ENCODE data around the gene KRT76.

KRT76 gene

DNA sequence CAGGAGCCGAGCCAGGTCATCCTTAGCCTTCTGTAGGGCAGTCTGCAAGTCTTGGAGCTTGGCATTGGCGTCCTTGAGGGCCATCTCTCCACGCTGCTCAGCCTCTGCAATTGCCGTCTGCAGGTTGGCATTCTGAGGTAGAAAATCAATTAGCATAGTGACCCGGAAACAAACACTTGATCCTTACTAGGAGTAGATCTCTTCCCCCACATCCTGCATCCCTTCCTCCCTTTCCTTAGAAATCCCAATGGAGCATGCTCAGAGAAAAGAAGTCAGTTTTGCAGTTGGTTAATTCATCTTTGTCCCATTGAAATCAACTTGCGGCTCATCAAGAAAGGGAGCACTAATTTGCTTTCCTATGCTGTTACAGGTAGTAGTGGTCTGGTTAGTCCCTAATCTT lies 6.1 kb downstream of the KRT76 start:
- TF ChIP-seq EGR1 (IDR thresholded peaks at IDR 0.05) = no peak
- TF ChIP-seq EP300 (IDR thresholded peaks at IDR 0.05; ENCODE audit: borderline replicate concordance) = no peak
- TF ChIP-seq TEAD4 (IDR thresholded peaks at IDR 0.05) = no peak
- no peak for TF ChIP-seq YY1 (IDR thresholded peaks at IDR 0.05; ENCODE audit: low read depth)
- no peak for TF ChIP-seq ZBTB7A (IDR thresholded peaks at IDR 0.05; ENCODE audit: low read depth)
- TF ChIP-seq, protein P1, sequence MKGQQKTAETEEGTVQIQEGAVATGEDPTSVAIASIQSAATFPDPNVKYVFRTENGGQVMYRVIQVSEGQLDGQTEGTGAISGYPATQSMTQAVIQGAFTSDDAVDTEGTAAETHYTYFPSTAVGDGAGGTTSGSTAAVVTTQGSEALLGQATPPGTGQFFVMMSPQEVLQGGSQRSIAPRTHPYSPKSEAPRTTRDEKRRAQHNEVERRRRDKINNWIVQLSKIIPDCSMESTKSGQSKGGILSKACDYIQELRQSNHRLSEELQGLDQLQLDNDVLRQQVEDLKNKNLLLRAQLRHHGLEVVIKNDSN (IDR thresholded peaks at IDR 0.05) = no peak
- no peak for TF ChIP-seq CREB1 (IDR thresholded peaks at IDR 0.05; ENCODE audit: low read depth)
- TF ChIP-seq TCF12 (IDR thresholded peaks at IDR 0.05; ENCODE audit: low read depth) = no peak
- TF ChIP-seq, protein P2, sequence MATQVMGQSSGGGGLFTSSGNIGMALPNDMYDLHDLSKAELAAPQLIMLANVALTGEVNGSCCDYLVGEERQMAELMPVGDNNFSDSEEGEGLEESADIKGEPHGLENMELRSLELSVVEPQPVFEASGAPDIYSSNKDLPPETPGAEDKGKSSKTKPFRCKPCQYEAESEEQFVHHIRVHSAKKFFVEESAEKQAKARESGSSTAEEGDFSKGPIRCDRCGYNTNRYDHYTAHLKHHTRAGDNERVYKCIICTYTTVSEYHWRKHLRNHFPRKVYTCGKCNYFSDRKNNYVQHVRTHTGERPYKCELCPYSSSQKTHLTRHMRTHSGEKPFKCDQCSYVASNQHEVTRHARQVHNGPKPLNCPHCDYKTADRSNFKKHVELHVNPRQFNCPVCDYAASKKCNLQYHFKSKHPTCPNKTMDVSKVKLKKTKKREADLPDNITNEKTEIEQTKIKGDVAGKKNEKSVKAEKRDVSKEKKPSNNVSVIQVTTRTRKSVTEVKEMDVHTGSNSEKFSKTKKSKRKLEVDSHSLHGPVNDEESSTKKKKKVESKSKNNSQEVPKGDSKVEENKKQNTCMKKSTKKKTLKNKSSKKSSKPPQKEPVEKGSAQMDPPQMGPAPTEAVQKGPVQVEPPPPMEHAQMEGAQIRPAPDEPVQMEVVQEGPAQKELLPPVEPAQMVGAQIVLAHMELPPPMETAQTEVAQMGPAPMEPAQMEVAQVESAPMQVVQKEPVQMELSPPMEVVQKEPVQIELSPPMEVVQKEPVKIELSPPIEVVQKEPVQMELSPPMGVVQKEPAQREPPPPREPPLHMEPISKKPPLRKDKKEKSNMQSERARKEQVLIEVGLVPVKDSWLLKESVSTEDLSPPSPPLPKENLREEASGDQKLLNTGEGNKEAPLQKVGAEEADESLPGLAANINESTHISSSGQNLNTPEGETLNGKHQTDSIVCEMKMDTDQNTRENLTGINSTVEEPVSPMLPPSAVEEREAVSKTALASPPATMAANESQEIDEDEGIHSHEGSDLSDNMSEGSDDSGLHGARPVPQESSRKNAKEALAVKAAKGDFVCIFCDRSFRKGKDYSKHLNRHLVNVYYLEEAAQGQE (IDR thresholded peaks at IDR 0.05; ENCODE audit: low read depth) = no peak
- no peak for TF ChIP-seq RAD21 (IDR thresholded peaks at IDR 0.05; ENCODE audit: low read depth)
- TF ChIP-seq CEBPB (IDR thresholded peaks at IDR 0.05) = no peak
- no peak for TF ChIP-seq NFIC (IDR thresholded peaks at IDR 0.05)
- no peak for TF ChIP-seq FOXM1 (IDR thresholded peaks at IDR 0.05; ENCODE audit: borderline replicate concordance, low read depth)

DNA sequence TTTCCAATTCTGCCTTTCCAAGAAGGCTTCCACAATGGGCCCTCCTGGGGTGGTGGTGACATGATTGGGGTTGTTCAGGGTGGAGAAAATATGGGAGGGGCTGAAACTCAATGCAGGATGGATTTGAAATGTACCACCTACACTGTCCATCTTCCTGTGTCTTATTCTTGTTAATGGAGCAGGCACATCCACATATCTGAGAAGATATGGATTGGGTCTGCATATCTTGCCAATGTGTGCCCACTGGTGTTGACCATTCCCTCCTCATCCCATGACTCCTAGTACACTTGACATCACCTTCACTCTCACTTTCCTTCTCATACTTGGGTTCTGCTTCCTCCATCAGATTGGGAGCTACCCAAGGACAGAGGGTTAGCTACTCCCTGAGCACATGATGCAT lies 7.2 kb downstream of the KRT76 start:
- TF ChIP-seq MAX (IDR thresholded peaks at IDR 0.05) = no peak
- TF ChIP-seq, protein P2 (IDR thresholded peaks at IDR 0.05; ENCODE audit: low read depth) = no peak
- TF ChIP-seq TCF12 (IDR thresholded peaks at IDR 0.05; ENCODE audit: low read depth) = no peak
- TF ChIP-seq EP300 (IDR thresholded peaks at IDR 0.05; ENCODE audit: borderline replicate concordance) = no peak
- no peak for TF ChIP-seq TEAD4 (IDR thresholded peaks at IDR 0.05)
- TF ChIP-seq RAD21 (IDR thresholded peaks at IDR 0.05; ENCODE audit: low read depth) = no peak
- no peak for TF ChIP-seq YY1 (IDR thresholded peaks at IDR 0.05; ENCODE audit: low read depth)
- no peak for TF ChIP-seq CEBPB (IDR thresholded peaks at IDR 0.05)
- no peak for TF ChIP-seq FOXM1 (IDR thresholded peaks at IDR 0.05; ENCODE audit: borderline replicate concordance, low read depth)
- TF ChIP-seq CREB1 (IDR thresholded peaks at IDR 0.05; ENCODE audit: low read depth) = no peak
- no peak for TF ChIP-seq TAF1 (IDR thresholded peaks at IDR 0.05; ENCODE audit: low read depth)

DNA sequence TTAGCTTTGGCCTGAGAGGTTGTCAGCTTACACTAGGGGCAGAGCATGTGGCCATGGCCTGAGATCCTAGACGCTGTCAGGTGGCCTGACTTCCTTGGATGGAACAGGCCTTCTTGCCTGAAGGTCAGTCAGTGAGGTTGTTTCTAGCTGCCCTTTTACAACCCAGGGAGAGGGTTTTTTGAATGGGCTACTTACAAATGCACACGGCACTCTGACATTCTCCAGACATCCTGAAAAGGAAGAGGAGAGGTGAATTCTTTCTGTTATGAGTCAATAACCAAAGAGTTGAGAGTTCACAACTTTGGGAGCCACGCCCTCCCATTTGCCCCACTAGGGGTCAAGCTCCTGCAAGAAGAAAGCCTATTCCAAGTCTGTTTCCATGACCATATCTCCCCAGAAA lies 7.8 kb downstream of the KRT76 start:
- TF ChIP-seq, protein P2 (IDR thresholded peaks at IDR 0.05; ENCODE audit: low read depth) = no peak
- no peak for TF ChIP-seq MAX (IDR thresholded peaks at IDR 0.05)
- no peak for TF ChIP-seq YY1 (IDR thresholded peaks at IDR 0.05; ENCODE audit: low read depth)
- no peak for TF ChIP-seq CEBPB (IDR thresholded peaks at IDR 0.05)
- TF ChIP-seq, protein P1 (IDR thresholded peaks at IDR 0.05) = no peak
- no peak for TF ChIP-seq EGR1 (IDR thresholded peaks at IDR 0.05)
- no peak for TF ChIP-seq NFIC (IDR thresholded peaks at IDR 0.05)
- TF ChIP-seq TEAD4 (IDR thresholded peaks at IDR 0.05) = no peak
- TF ChIP-seq CREB1 (IDR thresholded peaks at IDR 0.05; ENCODE audit: low read depth) = no peak
- no peak for TF ChIP-seq FOXM1 (IDR thresholded peaks at IDR 0.05; ENCODE audit: borderline replicate concordance, low read depth)
- no peak for TF ChIP-seq EP300 (IDR thresholded peaks at IDR 0.05; ENCODE audit: borderline replicate concordance)
- no peak for TF ChIP-seq RAD21 (IDR thresholded peaks at IDR 0.05; ENCODE audit: low read depth)
- no peak for TF ChIP-seq ZBTB7A (IDR thresholded peaks at IDR 0.05; ENCODE audit: low read depth)

DNA sequence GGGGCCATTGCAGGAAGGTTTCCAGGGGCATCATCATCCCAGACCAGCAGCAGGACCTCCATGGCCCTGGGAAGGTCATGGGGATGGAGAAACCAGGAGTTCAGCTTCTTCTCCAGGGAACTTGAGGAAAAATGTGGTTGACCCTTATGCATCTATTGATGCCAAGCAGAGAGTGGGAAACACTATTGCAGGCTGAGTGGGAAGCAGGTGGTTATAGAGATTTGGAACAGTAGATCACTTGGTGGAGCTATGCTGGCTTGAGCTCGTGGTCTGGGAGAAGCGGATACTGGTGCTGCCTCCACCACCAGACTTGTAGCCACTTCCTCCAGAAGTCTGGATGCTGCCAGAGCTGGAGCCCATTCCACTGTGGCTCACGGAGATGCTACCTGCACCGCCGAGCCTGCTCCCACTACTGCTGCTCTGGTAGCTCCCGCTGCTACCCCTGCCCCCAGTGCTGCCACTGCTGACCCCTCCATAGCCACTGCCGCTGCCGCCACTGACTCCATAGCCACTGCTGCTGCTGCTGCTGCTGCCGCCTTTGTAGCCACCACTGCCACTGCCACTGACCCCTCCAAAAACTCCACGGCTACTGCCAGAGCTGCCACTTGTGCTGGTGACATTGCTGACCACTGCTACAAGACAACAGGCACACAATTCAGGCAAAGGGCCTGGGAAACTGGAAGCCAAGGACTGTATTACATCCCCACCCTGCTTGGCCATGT lies 8.5 kb downstream of the KRT76 start:
- TF ChIP-seq, protein P1 (IDR thresholded peaks at IDR 0.05) = no peak
- TF ChIP-seq EP300 (IDR thresholded peaks at IDR 0.05; ENCODE audit: borderline replicate concordance) = no peak
- TF ChIP-seq RAD21 (IDR thresholded peaks at IDR 0.05; ENCODE audit: low read depth) = no peak
- TF ChIP-seq, protein P2 (IDR thresholded peaks at IDR 0.05; ENCODE audit: low read depth) = no peak
- TF ChIP-seq NFIC (IDR thresholded peaks at IDR 0.05) = no peak
- no peak for TF ChIP-seq TEAD4 (IDR thresholded peaks at IDR 0.05)
- no peak for TF ChIP-seq MAX (IDR thresholded peaks at IDR 0.05)
- TF ChIP-seq ZBTB7A (IDR thresholded peaks at IDR 0.05; ENCODE audit: low read depth) = no peak
- no peak for TF ChIP-seq FOXM1 (IDR thresholded peaks at IDR 0.05; ENCODE audit: borderline replicate concordance, low read depth)
- no peak for TF ChIP-seq EGR1 (IDR thresholded peaks at IDR 0.05)
- TF ChIP-seq TAF1 (IDR thresholded peaks at IDR 0.05; ENCODE audit: low read depth) = no peak
- no peak for TF ChIP-seq YY1 (IDR thresholded peaks at IDR 0.05; ENCODE audit: low read depth)
- TF ChIP-seq TCF12 (IDR thresholded peaks at IDR 0.05; ENCODE audit: low read depth) = no peak
- TF ChIP-seq CEBPB (IDR thresholded peaks at IDR 0.05) = no peak
